Gastrocnemius medialis (tissue), 4 donors: Measurements from ENCODE around the gene GGACT. TPM values are rescaled to one million over a fixed set of nuclear protein-coding genes. Genes with fewer than 3 reads are reported as not detected.

ENCODE experiments used
- ATAC-seq, 2 donors: fragments of 150-250 bp; one replicate each; pipeline ENCODE4 v1.9.1; 2016
- DNase-seq, 2 donors: peaks; one replicate each; pipeline ENCODE4 v3.0.0-alpha.2; 2019
- H3K27ac ChIP-seq, 4 donors: fragments of 200-600 bp; sonication (generic); 1 replicate in 1 of 4; 2 replicates in 3 of 4; pipeline ENCODE4 v1.5.1; 2016 to 2018; ENCODE audit warnings: mild to moderate bottlenecking in 2 of 4, moderate library complexity in 1 of 4
- H3K27me3 ChIP-seq, 3 donors: fragments of 200-600 bp; sonication (generic) in 2 of 3; 1 replicate in 1 of 3; 2 replicates in 2 of 3; pipeline versions ENCODE4 v1.5.1 to v1.6.0; 2016 to 2019; ENCODE audit warnings: mild to moderate bottlenecking in 1 of 3, moderate library complexity in 1 of 3
- H3K36me3 ChIP-seq, 2 donors: fragments of 200-600 bp; sonication (generic) in 1 of 2; one replicate each; pipeline ENCODE4 v1.5.1; 2017 to 2018
- H3K4me1 ChIP-seq, 2 donors: fragments of 200-600 bp; sonication (generic) in 1 of 2; one replicate each; pipeline ENCODE4 v1.5.1; 2016 to 2017; ENCODE audit warnings: mild to moderate bottlenecking in 2 of 2
- H3K4me3 ChIP-seq, 4 donors: fragments of 200-600 bp; sonication (generic) in 3 of 4; 1 replicate in 1 of 4; 2 replicates in 3 of 4; pipeline ENCODE4 v1.5.1; 2016 to 2019; ENCODE audit warnings: mild to moderate bottlenecking in 2 of 4
- H3K9me3 ChIP-seq, 3 donors: fragments of 200-600 bp; sonication (generic) in 2 of 3; 1 replicate in 1 of 3; 2 replicates in 2 of 3; pipeline ENCODE4 v1.5.1; 2016 to 2019
- CTCF ChIP-seq, 5 experiments: fragments of 450-650 bp in 3 of 5; fragments of 200-600 bp in 2 of 5; sonication (generic) in 2 of 5; IDR thresholded peaks in 4 of 5; conservative IDR thresholded peaks in 1 of 5; 1 replicate in 4 of 5; 2 replicates in 1 of 5; pipeline ENCODE4 v1.5.1; 2016 to 2019; ENCODE audit warnings: antibody characterized with exemption in 5 of 5, mild to moderate bottlenecking in 3 of 5, moderate library complexity in 3 of 5
- POLR2A ChIP-seq, 2 donors: fragments of 450-650 bp; IDR thresholded peaks; one replicate each; pipeline ENCODE4 v1.6.1; 2017; ENCODE audit warnings: antibody characterized with exemption in 2 of 2, mild to moderate bottlenecking in 2 of 2, moderate library complexity in 2 of 2
- in situ Hi-C, 4 donors: fragments of 200-750 bp; cut with MboI; loops; one replicate each; pipeline versions ENCODE4 v1.15.0 to v1.8.0; 2017; ENCODE audit warnings: low sequenced_read_pairs in 4 of 4
- intact Hi-C: fragments of 100-400 bp; cut with DNase I; formaldehyde crosslinking; loops from one replicate; pipeline ENCODE4 v1.15.1; 2023; ENCODE audit warnings: low total_unique reads
- total RNA-seq, 4 donors: library from RNA; depleted of rRNA; stranded (reverse); fragments of >200 nt; gene quantifications; one replicate each; pipeline versions ENCODE4 v1.1.0 to v1.2.3, GENCODE V29; 2016

The GGACT gene
- total RNA-seq, 4 donors from 2014 or later: 0.56 to 1.5 (median 0.83) TPM

GRCh38 chr13:100534911-100535310 lies 53.7 kb downstream of the GGACT start:
- TF ChIP-seq CTCF (IDR thresholded peaks at IDR 0.05 in 4 of 5, conservative IDR thresholded peaks at IDR 0.05 in 1 of 5) (no peak), POLR2A (IDR thresholded peaks at IDR 0.05) (no peak)
- Histone ChIP-seq H3K9me3 (no peaks in the 10 kb centered on the region), H3K36me3 (peaks cover 0 to 11% of the 10 kb centered on the region in 2 donors), H3K27ac (no peak overlapping the region), H3K4me1 (no peaks in the 10 kb centered on the region), H3K27me3 (no peaks in the 10 kb centered on the region), H3K4me3 (no peak overlapping the region)
- intact Hi-C loops (no loop called here), in situ Hi-C loops (no loop called here)
- ATAC-seq: no peak
- DNase-seq: no peak

GRCh38 chr13:100534147-100534843 lies 54.3 kb downstream of the GGACT start:
- TF ChIP-seq CTCF (IDR thresholded peaks at IDR 0.05 in 4 of 5, conservative IDR thresholded peaks at IDR 0.05 in 1 of 5): no peak
- Histone ChIP-seq H3K27me3 (no peaks in the 10 kb centered on the region), H3K4me3 (no peak overlapping the region), H3K27ac (no peak overlapping the region), H3K9me3 (no peaks in the 10 kb centered on the region), H3K36me3 (peaks cover 0 to 11% of the 10 kb centered on the region in 2 donors), H3K4me1 (no peaks in the 10 kb centered on the region)
- in situ Hi-C loops: no loop called here
- DNase-seq (no peak), ATAC-seq (no peak)
- intact Hi-C loops: no loop called here

GRCh38 chr13:100533588-100534041 lies 55.0 kb downstream of the GGACT start:
- ATAC-seq: no peak
- DNase-seq: no peak
- no peak for TF ChIP-seq POLR2A (IDR thresholded peaks at IDR 0.05)
- no peak for TF ChIP-seq CTCF (IDR thresholded peaks at IDR 0.05 in 4 of 5, conservative IDR thresholded peaks at IDR 0.05 in 1 of 5)
- H3K4me1 ChIP-seq: no peaks in the 10 kb centered on the region
- no peaks in the 10 kb centered on the region for H3K27me3 ChIP-seq
- no peak overlapping the region for H3K4me3 ChIP-seq
- intact Hi-C loops (no loop called here), in situ Hi-C loops (no loop called here)
- no peaks in the 10 kb centered on the region for H3K9me3 ChIP-seq
- peaks cover 0 to 10% of the 10 kb centered on the region in 2 donors for H3K36me3 ChIP-seq
- no peak overlapping the region for H3K27ac ChIP-seq

DNA sequence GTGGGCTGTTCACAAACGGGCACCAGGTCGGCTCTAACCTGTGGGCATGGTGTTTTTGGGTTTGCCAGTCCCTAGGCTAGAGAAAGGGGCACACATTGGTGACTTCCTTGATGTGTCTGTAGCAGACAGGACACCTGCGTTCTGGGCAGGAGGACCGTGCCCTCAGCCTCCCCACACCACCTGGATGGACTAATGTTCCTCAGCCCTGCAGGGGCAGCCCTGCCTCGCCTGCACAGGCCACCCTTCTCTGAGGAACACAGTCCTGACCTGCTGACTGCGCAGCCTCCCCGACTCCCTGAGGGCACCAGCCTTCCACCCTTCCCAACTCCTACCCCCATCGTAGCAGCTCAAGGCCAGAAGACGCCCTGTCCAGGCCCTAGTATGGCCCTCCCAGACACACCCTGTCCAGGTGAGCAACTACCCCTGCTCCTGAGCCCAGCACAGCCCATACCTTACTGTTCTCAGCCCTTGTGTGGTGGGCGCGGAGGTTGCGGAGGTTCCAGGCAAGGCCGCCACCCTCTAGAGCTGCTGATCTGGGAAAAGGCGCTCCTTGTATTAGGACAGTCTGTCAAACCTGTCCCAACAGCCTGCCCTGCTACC lies 55.7 kb downstream of the GGACT start:
- H3K9me3 ChIP-seq: no peaks in the 10 kb centered on the region
- TF ChIP-seq CTCF (IDR thresholded peaks at IDR 0.05 in 4 of 5, conservative IDR thresholded peaks at IDR 0.05 in 1 of 5) (no peak), POLR2A (IDR thresholded peaks at IDR 0.05) (no peak)
- no peaks in the 10 kb centered on the region for H3K27me3 ChIP-seq
- ATAC-seq (no peak), DNase-seq (no peak)
- H3K4me3 ChIP-seq: no peak overlapping the region
- in situ Hi-C loops (no loop called here), intact Hi-C loops (no loop called here)
- peaks cover 0 to 7% of the 10 kb centered on the region in 2 donors for H3K36me3 ChIP-seq
- H3K4me1 ChIP-seq: no peaks in the 10 kb centered on the region
- H3K27ac ChIP-seq: no peak overlapping the region
